Brain pericyte (primary cell): ENCODE measurements around the gene ELK1.
"Not testable (repeated sequence)": the region's sequence is repeated elsewhere in the genome, so short reads cannot be mapped to it uniquely, and the experiment has no call there.

Experiments used
- DNase-seq: peaks from one replicate; pipeline ENCODE4 v3.0.0-alpha.2; 2012; ENCODE audit warnings: low read depth, low spot score

Gene ELK1

GRCh38 chrX:47611926-47612325 is 38.4 kb downstream of the ELK1 start:
- DNase-seq, result no peak

DNA sequence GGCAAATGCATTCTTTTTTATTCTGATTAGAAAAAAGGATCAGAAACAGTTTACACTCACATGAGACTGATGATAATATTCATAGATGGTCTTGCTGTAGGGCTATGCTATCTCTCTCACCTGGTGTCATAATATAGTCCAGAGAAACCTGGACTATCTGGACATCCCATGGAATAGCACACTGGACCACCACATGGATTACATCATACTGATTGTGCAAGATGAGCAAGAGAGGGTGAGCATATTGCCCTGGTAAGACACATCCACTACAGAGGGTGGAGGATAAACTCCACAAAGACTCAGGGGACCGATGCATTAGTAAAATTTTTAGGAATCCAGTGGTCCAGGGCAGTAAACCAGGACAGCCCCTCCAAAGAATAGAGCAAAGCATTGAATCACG is 38.9 kb downstream of the ELK1 start:
- DNase-seq, result no peak

- DNase-seq, result no peak
Measured at GRCh38 chrX:47610511-47610910, 39.9 kb downstream of the ELK1 start.

DNA sequence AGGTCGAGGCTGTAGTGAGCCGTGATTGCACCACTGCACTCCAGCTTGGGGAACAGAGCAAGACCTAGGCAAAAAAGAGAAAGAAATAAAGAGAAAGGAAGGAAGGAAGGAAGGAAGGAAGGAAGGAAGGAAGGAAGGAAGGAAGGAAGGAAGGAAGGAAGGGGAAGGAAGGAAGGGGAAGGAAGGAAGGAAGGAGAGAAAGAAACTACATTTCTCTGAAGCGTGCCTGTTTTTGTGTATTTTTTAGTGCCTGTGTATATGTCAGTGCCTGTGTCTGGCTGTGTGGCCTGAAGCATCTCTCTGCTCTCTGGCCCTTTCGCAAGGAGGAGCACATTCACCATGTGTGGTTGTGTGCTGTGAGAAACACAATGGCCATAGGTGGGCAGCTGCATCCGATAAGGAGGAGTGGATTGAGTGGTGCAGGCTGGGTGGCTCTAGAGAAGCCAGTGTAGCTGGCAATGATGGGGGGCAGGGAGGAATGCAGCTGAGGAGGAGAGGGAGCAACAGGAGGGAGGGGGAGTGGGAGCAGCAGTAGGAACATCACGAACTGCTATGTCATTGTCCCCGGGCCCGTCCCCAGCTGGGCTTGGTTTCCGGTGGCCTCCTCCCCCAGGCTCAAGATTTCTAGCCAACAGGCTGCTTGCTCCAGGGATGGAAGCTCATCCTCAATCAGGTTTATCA is 42.1 kb downstream of the ELK1 start:
- no peak for DNase-seq

- DNase-seq, result no peak
Measured at GRCh38 chrX:47607091-47607490, 43.3 kb downstream of the ELK1 start.

GRCh38 chrX:47605024-47605423 is 45.3 kb downstream of the ELK1 start:
- no peak for DNase-seq

DNA sequence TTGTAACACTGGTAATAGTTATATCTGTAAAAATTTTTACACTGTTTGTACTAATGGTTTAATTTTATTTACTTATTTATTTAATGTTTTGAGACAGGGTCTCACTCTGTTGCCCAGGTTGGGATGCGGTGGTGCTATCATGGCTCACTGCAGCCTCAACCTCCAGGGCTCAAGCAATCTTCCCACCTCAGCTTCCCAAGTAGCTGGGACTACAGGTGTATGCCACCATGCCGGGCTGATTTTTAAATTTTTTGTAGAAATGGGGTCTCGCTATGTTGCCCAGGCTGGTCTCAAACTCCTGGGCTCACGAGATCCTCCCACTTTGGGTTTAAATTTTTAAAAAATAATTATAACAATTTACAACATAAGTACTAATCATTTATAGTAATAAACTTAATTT is 47.2 kb downstream of the ELK1 start:
- not testable (repeated sequence) for DNase-seq

DNA sequence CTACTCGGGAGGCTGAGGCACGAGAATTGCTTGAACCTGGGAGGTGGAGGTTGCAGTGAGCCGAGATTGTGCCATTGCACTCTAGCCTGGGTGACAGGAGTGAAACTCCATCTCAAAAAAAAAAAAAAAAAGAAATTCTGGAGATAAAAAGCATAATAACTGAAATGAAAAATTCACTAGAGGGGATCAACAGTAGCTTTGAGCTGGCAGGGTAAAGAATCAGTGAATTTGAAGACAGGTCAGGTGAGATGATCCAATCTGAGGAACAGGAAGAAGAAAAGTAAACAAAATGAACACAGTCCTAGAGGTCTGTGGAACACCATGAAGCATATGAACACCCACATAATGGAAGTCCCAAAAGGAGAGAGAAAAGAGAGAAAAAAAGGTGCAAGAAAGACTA is 53.1 kb downstream of the ELK1 start:
- DNase-seq, result no peak

DNA sequence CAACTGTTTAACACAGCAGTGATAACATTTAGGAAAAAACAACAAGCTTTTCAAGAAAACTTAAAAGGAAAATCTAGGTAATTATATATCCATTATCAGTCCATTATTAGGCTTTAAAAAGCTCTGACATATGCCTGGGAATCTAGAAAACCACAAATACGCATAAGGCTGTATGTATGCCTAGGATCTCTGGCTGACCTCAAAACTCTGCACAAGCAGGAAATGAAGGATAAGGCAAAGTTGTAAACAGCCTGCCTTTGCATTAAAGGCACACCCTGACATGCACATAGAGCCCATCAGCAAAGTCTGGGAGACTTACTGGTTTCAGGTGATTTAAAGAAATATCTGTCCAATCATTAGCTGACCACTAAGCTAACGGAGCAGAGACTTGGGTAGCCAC is 54.1 kb downstream of the ELK1 start:
- DNase-seq, result no peak

DNA sequence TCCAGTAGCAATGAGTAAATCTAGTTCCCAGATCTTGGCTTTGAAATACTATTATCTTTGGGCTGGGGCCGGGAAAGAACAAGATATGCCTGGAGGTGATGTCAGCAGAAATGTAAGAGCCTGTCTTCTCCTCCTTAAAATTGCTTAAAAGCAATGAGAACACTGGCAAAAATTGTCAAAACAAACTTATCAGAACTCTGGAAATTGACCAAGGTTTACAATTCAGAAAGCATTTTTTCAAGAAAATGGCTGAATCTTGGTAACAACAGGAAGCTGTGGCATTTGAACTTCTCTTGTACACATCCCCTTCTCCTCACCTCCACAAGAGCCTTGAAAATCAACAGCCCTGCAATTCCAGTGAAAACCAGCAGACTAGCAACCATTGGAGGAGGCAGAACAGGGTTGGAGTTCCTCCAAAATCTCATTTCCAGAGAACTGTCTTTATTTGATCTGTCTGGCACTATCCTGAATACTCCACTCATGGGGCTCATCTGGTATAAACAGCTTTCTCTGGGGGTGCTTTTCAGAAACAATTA is 54.6 kb downstream of the ELK1 start:
- DNase-seq, result no peak

- DNase-seq, result no peak
Measured at GRCh38 chrX:47593522-47593921, 56.8 kb downstream of the ELK1 start.

DNA sequence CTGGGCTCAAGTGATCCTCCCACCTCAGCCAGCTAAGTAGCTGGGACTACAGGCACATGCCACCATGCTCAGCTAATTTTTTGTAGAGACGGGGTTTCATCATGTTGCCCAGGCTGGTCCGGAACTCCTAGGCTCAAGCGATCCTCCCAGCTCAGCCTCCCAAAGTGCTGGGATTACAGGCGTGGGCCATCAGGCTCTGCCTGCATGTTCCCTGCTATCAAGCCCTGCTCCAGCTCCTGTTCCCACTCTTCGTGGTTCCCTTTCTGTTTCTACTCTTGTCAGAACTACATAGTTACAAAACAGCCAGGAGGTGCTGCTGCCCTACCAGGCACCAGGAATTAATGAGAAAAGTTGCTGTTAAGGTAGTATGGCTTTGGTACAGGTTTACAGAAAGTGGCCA is 59.4 kb downstream of the ELK1 start:
- DNase-seq, result no peak

GRCh38 chrX:47587906-47588735 is 62.2 kb downstream of the ELK1 start:
- no peak for DNase-seq

- DNase-seq, result no peak
Measured at GRCh38 chrX:47587091-47587891, 63.1 kb downstream of the ELK1 start.

- DNase-seq, result no peak
Measured at GRCh38 chrX:47586043-47586787, 64.1 kb downstream of the ELK1 start.
